T-cell (primary cell): ENCODE results near the gene TSPAN3. TPM values are rescaled to one million over a fixed set of nuclear protein-coding genes. Genes with fewer than 3 reads are reported as not detected.

Experiments used
- ATAC-seq, 4 experiments: fragments of 200-7000 bp in 3 of 4; fragments of 150-1000 bp in 1 of 4; cut with Tn5 transposase; replicated peaks in 1 of 4; 1 replicate in 3 of 4; 2 replicates in 1 of 4; pipeline ENCODE4 v1.10.0; 2021; ENCODE audit warnings: moderate library complexity in 3 of 4, mild to moderate bottlenecking in 2 of 4, moderate number of reproducible peaks in 1 of 4
- CTCF ChIA-PET, 2 donors: fragments of 300-600 bp; sonication (Branson Sonifier 250); formaldehyde crosslinking; loops; one replicate each; lab custom pipeline; 2022; ENCODE audit warnings: antibody characterized with exemption in 2 of 2; lab: Charles Lee
- POLR2A ChIA-PET, 2 donors: fragments of 300-600 bp; sonication (Branson Sonifier 250); formaldehyde crosslinking; loops; one replicate each; lab custom pipeline; 2022; ENCODE audit warnings: antibody characterized with exemption in 2 of 2; lab: Charles Lee
- DNase-seq, 35 experiments: peaks; one replicate each; pipeline versions ENCODE4 v3.0.0 to v3.0.0-alpha.2; 2013 to 2023
- H3K27ac ChIP-seq: one replicate; pipeline ENCODE4 v1.5.1; 2013; ENCODE audit warnings: low read length
- H3K27me3 ChIP-seq, 2 experiments: replicated peaks in 1 of 2; 1 replicate in 1 of 2; 2 replicates in 1 of 2; pipeline versions ENCODE4 v1.6.1 to v1.7.0; 2013; ENCODE audit warnings: low read length in 1 of 2, mixed read lengths in 1 of 2; ENCODE audit not compliant: control insufficient read depth in 2 of 2, insufficient read depth in 2 of 2; ENCODE audit errors: extremely low read depth in 1 of 2
- H3K36me3 ChIP-seq, 2 donors: 1 replicate in 1 of 2; 2 replicates in 1 of 2; pipeline versions ENCODE4 v1.6.1 to v1.7.0; 2013; ENCODE audit warnings: low read length in 1 of 2; ENCODE audit not compliant: control insufficient read depth in 2 of 2, insufficient read depth in 1 of 2; ENCODE audit errors: extremely low read depth in 1 of 2
- H3K4me1 ChIP-seq, 2 experiments: 1 replicate in 1 of 2; 2 replicates in 1 of 2; pipeline versions ENCODE4 v1.6.1 to v1.7.0; 2013; ENCODE audit warnings: low read length in 2 of 2, mixed read lengths in 1 of 2; ENCODE audit not compliant: insufficient read depth in 2 of 2, control insufficient read depth in 1 of 2; ENCODE audit errors: extremely low read depth in 1 of 2
- H3K4me3 ChIP-seq, 2 donors: 1 replicate in 1 of 2; 2 replicates in 1 of 2; pipeline versions ENCODE4 v1.5.1 to v1.7.0; 2013; ENCODE audit warnings: mild to moderate bottlenecking in 2 of 2, low read length in 1 of 2, moderate library complexity in 1 of 2; ENCODE audit not compliant: control insufficient read depth in 1 of 2; ENCODE audit errors: extremely low read depth in 1 of 2
- H3K9me3 ChIP-seq: 2 replicates; pipeline ENCODE4 v1.7.0; 2013
- H3K27ac Mint-ChIP-seq, 2 donors: one replicate each; pipeline ENCODE4 v1.8.0; 2020 to 2021; ENCODE audit warnings: mild to moderate bottlenecking in 2 of 2, mixed read lengths in 2 of 2
- H3K27me3 Mint-ChIP-seq, 2 donors: one replicate each; pipeline ENCODE4 v1.8.0; 2021 to 2022; ENCODE audit warnings: mixed read lengths in 2 of 2
- H3K36me3 Mint-ChIP-seq: one replicate; pipeline ENCODE4 v1.8.0; 2021; ENCODE audit warnings: mixed read lengths
- H3K4me1 Mint-ChIP-seq, 3 donors: one replicate each; pipeline ENCODE4 v1.8.0; 2020 to 2022; ENCODE audit warnings: mixed read lengths in 3 of 3, mild to moderate bottlenecking in 1 of 3
- H3K4me3 Mint-ChIP-seq, 3 donors: one replicate each; pipeline ENCODE4 v1.8.0; 2020 to 2022; ENCODE audit warnings: mild to moderate bottlenecking in 3 of 3, mixed read lengths in 3 of 3, moderate library complexity in 3 of 3
- H3K9me3 Mint-ChIP-seq, 3 donors: one replicate each; pipeline ENCODE4 v1.8.0; 2020 to 2022; ENCODE audit warnings: mixed read lengths in 3 of 3
- WGBS: methylation state at CpG from one replicate; pipeline ENCODE4 v1.1.5; 2013; ENCODE audit warnings: missing lambda C conversion rate; ENCODE audit not compliant: insufficient coverage; 5-methylcytosine and 5-hydroxymethylcytosine counted together
- total RNA-seq, 35 experiments: library from RNA in 6 of 35; stranded (reverse) in 6 of 35; fragments of 120-200 nt in 1 of 35; gene quantifications; one replicate each; pipeline versions ENCODE4 v1.2.1 to v1.2.4 and lab custom pipeline; 2013 to 2026

The TSPAN3 gene
- total RNA-seq, 5 donors from 2014 or later (not counting 1 experiment from before 2014, with no cell fraction given), result 12.7 to 26.3 (median 25.0) TPM

- H3K36me3 ChIP-seq, result peaks cover 3 to 8% of the 10 kb centered on the region in 2 donors
- CTCF ChIA-PET, result interaction anchor here in 1 of 2 donors (0.6 kb wide), 2 partner anchors 34 to 354 kb away, joined by 3 read pairs; no protein-coding TSS in a partner anchor
Measured at GRCh38 chr15:77052556-77052955, 18.4 kb downstream of the TSPAN3 start.

GRCh38 chr15:77048135-77048876 lies 22.6 kb downstream of the TSPAN3 start:
- Histone ChIP-seq H3K27me3 (no peaks in the 10 kb centered on the region), H3K9me3 (no peaks in the 10 kb centered on the region), H3K27ac (no peak overlapping the region), H3K4me3 (no peak overlapping the region), H3K36me3 (peaks cover 3 to 36% of the 10 kb centered on the region in 2 donors), H3K4me1 (no peaks in the 10 kb centered on the region)
- Mint-ChIP-seq H3K36me3 (peaks cover 45% of the 10 kb centered on the region), H3K9me3 (no peaks in the 10 kb centered on the region), H3K4me3 (no peak overlapping the region), H3K27ac (no peak overlapping the region), H3K4me1 (peaks cover 0 to 12% (median 6%) of the 10 kb centered on the region in 3 donors), H3K27me3 (no peaks in the 10 kb centered on the region)
- ATAC-seq (no peak), DNase-seq (no peak)
- CTCF ChIA-PET, result interaction anchor here in 1 of 2 donors (0.7 to 0.8 kb wide), 2 partner anchors 10 to 13 kb away, joined by 3 to 5 read pairs; no protein-coding TSS in a partner anchor
- no CpG with 5 or more reads among the region's 1 CpG for WGBS
- POLR2A ChIA-PET, result interaction anchor here (0.5 to 0.6 kb wide), 2 partner anchors 27 to 405 kb away, joined by 3 to 4 read pairs; no protein-coding TSS in a partner anchor

More at GRCh38 chr15:77052556-77052955, 18.4 kb downstream of the TSPAN3 start:
- H3K9me3 ChIP-seq, result no peaks in the 10 kb centered on the region
- no peaks in the 10 kb centered on the region for H3K9me3 Mint-ChIP-seq
- no peak overlapping the region for H3K4me3 Mint-ChIP-seq
- H3K27me3 ChIP-seq, result no peaks in the 10 kb centered on the region
- no CpG with 5 or more reads among the region's 2 CpGs for WGBS
- POLR2A ChIA-PET, result no interaction called here
- no peak for DNase-seq
- H3K36me3 Mint-ChIP-seq, result peaks cover 15% of the 10 kb centered on the region
- H3K4me3 ChIP-seq, result no peak overlapping the region
- no peak for ATAC-seq
- H3K27me3 Mint-ChIP-seq, result no peaks in the 10 kb centered on the region
- H3K4me1 Mint-ChIP-seq, result peaks cover 2 to 3% (median 2%) of the 10 kb centered on the region in 3 donors
- no peak overlapping the region for H3K27ac ChIP-seq
- no peak overlapping the region for H3K27ac Mint-ChIP-seq
- H3K4me1 ChIP-seq, result no peaks in the 10 kb centered on the region

DNA sequence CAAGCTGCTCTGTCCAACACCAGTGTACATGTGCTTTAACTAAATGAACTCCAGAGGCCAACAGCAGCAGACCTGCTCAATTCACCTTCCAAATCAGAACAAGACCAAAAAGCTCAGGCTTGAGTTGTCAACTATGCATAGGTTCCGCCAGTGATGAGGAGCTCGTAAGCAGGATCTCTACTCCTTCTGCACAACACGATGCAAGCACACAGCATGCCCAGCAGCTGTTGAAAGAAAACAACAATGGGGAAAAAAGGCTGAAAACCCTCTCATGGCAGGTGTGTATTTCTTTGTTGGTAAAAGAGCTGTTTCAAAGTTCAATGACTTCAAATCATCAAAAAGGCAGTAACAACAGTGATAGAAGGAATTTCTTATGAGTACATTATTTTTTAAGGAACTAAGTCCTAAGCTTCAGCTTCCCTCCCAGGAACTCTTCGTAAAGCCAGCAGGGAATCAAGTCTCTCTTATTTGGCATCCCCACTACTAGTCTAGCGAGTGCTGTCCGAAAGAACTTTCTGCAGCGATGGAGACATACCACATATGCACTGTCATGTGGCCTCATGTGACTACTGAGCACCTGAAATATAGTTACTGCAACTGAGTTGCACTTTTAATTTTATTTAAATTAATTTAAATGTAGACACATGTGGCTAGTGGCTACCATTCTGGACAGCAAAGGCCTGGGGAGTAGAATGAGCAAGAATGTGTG lies 24.1 kb downstream of the TSPAN3 start:
- H3K27ac ChIP-seq, result no peak overlapping the region
- no peaks in the 10 kb centered on the region for H3K27me3 ChIP-seq
- ChIA-PET POLR2A (interaction anchor here in 1 of 2 donors (0.7 kb wide), 1 partner anchor 68 kb away, joined by 8 read pairs; no protein-coding TSS in a partner anchor), CTCF (no interaction called here)
- no peak overlapping the region for H3K4me3 Mint-ChIP-seq
- H3K9me3 Mint-ChIP-seq, result peaks cover 0 to 3% (median 0%) of the 10 kb centered on the region in 3 donors
- no peak overlapping the region for H3K27ac Mint-ChIP-seq
- H3K27me3 Mint-ChIP-seq, result no peaks in the 10 kb centered on the region
- no peak overlapping the region for H3K4me3 ChIP-seq
- peaks cover 40% of the 10 kb centered on the region for H3K36me3 Mint-ChIP-seq
- H3K36me3 ChIP-seq, result peaks cover 3 to 28% of the 10 kb centered on the region in 2 donors
- 85% methylated on average over 2 of the region's 7 CpGs for WGBS
- H3K9me3 ChIP-seq, result no peaks in the 10 kb centered on the region
- H3K4me1 ChIP-seq, result no peaks in the 10 kb centered on the region
- no peak for DNase-seq
- ATAC-seq, result no peak
- H3K4me1 Mint-ChIP-seq, result peaks cover 2 to 16% (median 6%) of the 10 kb centered on the region in 3 donors

GRCh38 chr15:77045985-77046384 lies 24.9 kb downstream of the TSPAN3 start:
- H3K27ac Mint-ChIP-seq, result no peak overlapping the region
- no peaks in the 10 kb centered on the region for H3K4me1 ChIP-seq
- no peak overlapping the region for H3K27ac ChIP-seq
- peaks cover 42% of the 10 kb centered on the region for H3K36me3 Mint-ChIP-seq
- no peaks in the 10 kb centered on the region for H3K9me3 ChIP-seq
- no peak for DNase-seq
- no peak overlapping the region for H3K4me3 ChIP-seq
- no peaks in the 10 kb centered on the region for H3K27me3 ChIP-seq
- no CpG with 5 or more reads among the region's 1 CpG for WGBS
- no peaks in the 10 kb centered on the region for H3K27me3 Mint-ChIP-seq
- H3K9me3 Mint-ChIP-seq, result peaks cover 0 to 3% (median 0%) of the 10 kb centered on the region in 3 donors
- H3K4me3 Mint-ChIP-seq, result no peak overlapping the region
- CTCF ChIA-PET, result no interaction called here
- ATAC-seq, result no peak
- peaks cover 3 to 28% of the 10 kb centered on the region in 2 donors for H3K36me3 ChIP-seq
- H3K4me1 Mint-ChIP-seq, result peaks cover 2 to 16% (median 6%) of the 10 kb centered on the region in 3 donors
- POLR2A ChIA-PET, result interaction anchor here in 1 of 2 donors (1.1 kb wide), 1 partner anchor 9 kb away, joined by 5 read pairs; no protein-coding TSS in a partner anchor

DNA sequence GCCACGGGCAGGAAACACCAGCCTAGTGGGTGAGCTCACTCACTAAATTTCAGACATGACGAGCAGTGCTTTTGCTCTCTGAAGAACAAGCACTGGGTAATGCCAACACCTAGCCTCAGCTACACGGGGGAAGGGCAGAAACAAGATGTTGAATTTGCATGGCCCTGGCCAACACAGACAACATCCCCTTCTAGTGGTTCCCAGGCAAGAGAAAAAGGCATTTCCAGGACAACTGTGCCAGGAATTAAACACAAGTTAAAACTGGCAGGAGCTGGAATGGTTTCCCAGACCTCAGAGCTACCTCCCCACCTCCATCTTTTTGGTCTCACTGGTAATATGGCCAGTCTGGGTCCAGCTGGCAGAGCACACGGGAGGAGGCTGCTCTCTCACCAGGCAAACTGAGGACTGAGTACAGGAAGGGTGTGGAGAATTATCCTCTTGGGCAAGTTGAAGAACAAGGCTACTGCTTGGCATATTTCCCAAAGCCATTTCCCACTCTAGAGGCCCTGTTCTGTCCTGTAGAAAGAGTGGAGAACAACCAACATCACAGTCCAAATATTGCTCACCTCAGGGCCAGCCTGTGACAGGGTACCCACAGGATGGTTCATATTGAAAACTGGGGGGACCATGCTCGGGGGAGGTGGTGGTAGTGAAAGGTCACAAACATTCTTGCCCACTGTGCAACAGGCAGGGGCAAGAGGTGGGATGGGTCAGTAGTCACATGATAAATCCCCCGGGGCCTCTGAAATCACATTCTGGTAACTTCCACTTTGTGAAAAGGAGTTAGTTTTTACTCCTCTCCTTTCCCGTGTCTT lies 26.5 kb downstream of the TSPAN3 start:
- no peak for DNase-seq
- Mint-ChIP-seq H3K27me3 (no peaks in the 10 kb centered on the region), H3K27ac (peak overlapping the region in 1 of 2 donors; percentile 28), H3K36me3 (peaks cover 45% of the 10 kb centered on the region), H3K4me1 (peaks cover 2 to 16% (median 6%) of the 10 kb centered on the region in 3 donors), H3K9me3 (peaks cover 0 to 7% (median 0%) of the 10 kb centered on the region in 3 donors), H3K4me3 (no peak overlapping the region)
- ChIA-PET POLR2A (interaction anchor here in 1 of 2 donors (1.1 kb wide), 1 partner anchor 10 kb away, joined by 5 read pairs; no protein-coding TSS in a partner anchor), CTCF (no interaction called here)
- WGBS, result 75% methylated on average over 4 of the region's 7 CpGs
- Histone ChIP-seq H3K4me1 (no peaks in the 10 kb centered on the region), H3K36me3 (peaks cover 6 to 28% of the 10 kb centered on the region in 2 donors), H3K27ac (no peak overlapping the region), H3K27me3 (no peaks in the 10 kb centered on the region), H3K9me3 (no peaks in the 10 kb centered on the region), H3K4me3 (no peak overlapping the region)
- no peak for ATAC-seq
